HEK293T (cell line): ENCODE results near the gene BPIFB6.

Experiments
- ARNT ChIP-seq: fragments of 450-650 bp; IDR thresholded peaks from 2 replicates; pipeline ENCODE4 v1.6.1; 2017; ENCODE audit warnings: mild to moderate bottlenecking
- BHLHE40 ChIP-seq: fragments of 450-650 bp; IDR thresholded peaks from 2 replicates; pipeline ENCODE4 v1.6.1; 2016; ENCODE audit warnings: mild to moderate bottlenecking, moderate library complexity, borderline replicate concordance
- CTBP1 ChIP-seq: fragments of 450-650 bp; IDR thresholded peaks from 2 replicates; pipeline ENCODE4 v1.6.1; 2016; ENCODE audit warnings: borderline replicate concordance
- ELF4 ChIP-seq: fragments of 450-650 bp; IDR thresholded peaks from 2 replicates; pipeline ENCODE4 v1.6.1; 2017; ENCODE audit warnings: antibody characterized with exemption
- FOXA1 ChIP-seq: fragments of 450-650 bp; IDR thresholded peaks from 2 replicates; pipeline ENCODE4 v1.6.1; 2016; ENCODE audit warnings: mild to moderate bottlenecking
- FOXM1 ChIP-seq: fragments of 450-650 bp; IDR thresholded peaks from 2 replicates; pipeline ENCODE4 v1.6.1; 2017; ENCODE audit warnings: mild to moderate bottlenecking, borderline replicate concordance
- L3MBTL2 ChIP-seq: fragments of 450-650 bp; conservative IDR thresholded peaks from 2 replicates; pipeline ENCODE4 v1.6.1; 2016; ENCODE audit warnings: mild to moderate bottlenecking
- LEF1 ChIP-seq: fragments of 450-650 bp; IDR thresholded peaks from 2 replicates; pipeline ENCODE4 v1.6.1; 2017; ENCODE audit warnings: mild to moderate bottlenecking, borderline replicate concordance
- NFRKB ChIP-seq: fragments of 450-650 bp; IDR thresholded peaks from 2 replicates; pipeline ENCODE4 v1.6.1; 2016; ENCODE audit warnings: mild to moderate bottlenecking, moderate library complexity
- SP1 ChIP-seq: fragments of 450-650 bp; IDR thresholded peaks from 2 replicates; pipeline ENCODE4 v1.6.1; 2017
- SUZ12 ChIP-seq: fragments of 450-650 bp; IDR thresholded peaks from 2 replicates; pipeline ENCODE4 v1.6.1; 2016; ENCODE audit warnings: mild to moderate bottlenecking
- TARDBP ChIP-seq: fragments of 450-650 bp; IDR thresholded peaks from 2 replicates; pipeline ENCODE4 v1.6.1; 2016
- ZNF384 ChIP-seq: fragments of 450-650 bp; IDR thresholded peaks from 2 replicates; pipeline ENCODE4 v1.6.1; 2016

GRCh38 chr20:33013701-33014326, 17.6 kb upstream of the BPIFB6 start:
- TF ChIP-seq ARNT, result no peak
- no peak for TF ChIP-seq LEF1
- TF ChIP-seq CTBP1, result no peak
- no peak for TF ChIP-seq ELF4
- no peak for TF ChIP-seq TARDBP
- no peak for TF ChIP-seq BHLHE40
- TF ChIP-seq FOXM1, result no peak
- no peak for TF ChIP-seq SP1
- TF ChIP-seq FOXA1, result no peak
- TF ChIP-seq ZNF384, result no peak
- no peak for TF ChIP-seq SUZ12
- no peak for TF ChIP-seq NFRKB
- no peak for TF ChIP-seq L3MBTL2
